Gastrocnemius medialis (tissue), 4 donors: Measurements from ENCODE around the gene PRMT7. TPM values are rescaled to one million over a fixed set of nuclear protein-coding genes. Genes with fewer than 3 reads are reported as not detected.

Experiments used
- ATAC-seq, 2 donors: fragments of 150-250 bp; one replicate each; pipeline ENCODE4 v1.9.1; 2016
- DNase-seq, 2 donors: peaks; one replicate each; pipeline ENCODE4 v3.0.0-alpha.2; 2019
- H3K27ac ChIP-seq, 4 donors: fragments of 200-600 bp; sonication (generic); 1 replicate in 1 of 4; 2 replicates in 3 of 4; pipeline ENCODE4 v1.5.1; 2016 to 2018; ENCODE audit warnings: mild to moderate bottlenecking in 2 of 4, moderate library complexity in 1 of 4
- H3K27me3 ChIP-seq, 3 donors: fragments of 200-600 bp; sonication (generic) in 2 of 3; 1 replicate in 1 of 3; 2 replicates in 2 of 3; pipeline versions ENCODE4 v1.5.1 to v1.6.0; 2016 to 2019; ENCODE audit warnings: mild to moderate bottlenecking in 1 of 3, moderate library complexity in 1 of 3
- H3K36me3 ChIP-seq, 2 donors: fragments of 200-600 bp; sonication (generic) in 1 of 2; one replicate each; pipeline ENCODE4 v1.5.1; 2017 to 2018
- H3K4me1 ChIP-seq, 2 donors: fragments of 200-600 bp; sonication (generic) in 1 of 2; one replicate each; pipeline ENCODE4 v1.5.1; 2016 to 2017; ENCODE audit warnings: mild to moderate bottlenecking in 2 of 2
- H3K4me3 ChIP-seq, 4 donors: fragments of 200-600 bp; sonication (generic) in 3 of 4; 1 replicate in 1 of 4; 2 replicates in 3 of 4; pipeline ENCODE4 v1.5.1; 2016 to 2019; ENCODE audit warnings: mild to moderate bottlenecking in 2 of 4
- H3K9me3 ChIP-seq, 3 donors: fragments of 200-600 bp; sonication (generic) in 2 of 3; 1 replicate in 1 of 3; 2 replicates in 2 of 3; pipeline ENCODE4 v1.5.1; 2016 to 2019
- POLR2A ChIP-seq, 2 donors: fragments of 450-650 bp; IDR thresholded peaks; one replicate each; pipeline ENCODE4 v1.6.1; 2017; ENCODE audit warnings: antibody characterized with exemption in 2 of 2, mild to moderate bottlenecking in 2 of 2, moderate library complexity in 2 of 2
- in situ Hi-C, 4 donors: fragments of 200-750 bp; cut with MboI; loops; one replicate each; pipeline versions ENCODE4 v1.15.0 to v1.8.0; 2017; ENCODE audit warnings: low sequenced_read_pairs in 4 of 4
- intact Hi-C: fragments of 100-400 bp; cut with DNase I; formaldehyde crosslinking; loops from one replicate; pipeline ENCODE4 v1.15.1; 2023; ENCODE audit warnings: low total_unique reads
- total RNA-seq, 4 donors: library from RNA; depleted of rRNA; stranded (reverse); fragments of >200 nt; gene quantifications; one replicate each; pipeline versions ENCODE4 v1.1.0 to v1.2.3, GENCODE V29; 2016
- TF ChIP-seq, protein P1 (sequence below), 5 experiments: fragments of 450-650 bp in 3 of 5; fragments of 200-600 bp in 2 of 5; sonication (generic) in 2 of 5; IDR thresholded peaks in 4 of 5; conservative IDR thresholded peaks in 1 of 5; 1 replicate in 4 of 5; 2 replicates in 1 of 5; pipeline ENCODE4 v1.5.1; 2016 to 2019; ENCODE audit warnings: antibody characterized with exemption in 5 of 5, mild to moderate bottlenecking in 3 of 5, moderate library complexity in 3 of 5

PRMT7 gene
- total RNA-seq, 4 donors from 2014 or later, result 22.2 to 41.0 (median 32.8) TPM

DNA sequence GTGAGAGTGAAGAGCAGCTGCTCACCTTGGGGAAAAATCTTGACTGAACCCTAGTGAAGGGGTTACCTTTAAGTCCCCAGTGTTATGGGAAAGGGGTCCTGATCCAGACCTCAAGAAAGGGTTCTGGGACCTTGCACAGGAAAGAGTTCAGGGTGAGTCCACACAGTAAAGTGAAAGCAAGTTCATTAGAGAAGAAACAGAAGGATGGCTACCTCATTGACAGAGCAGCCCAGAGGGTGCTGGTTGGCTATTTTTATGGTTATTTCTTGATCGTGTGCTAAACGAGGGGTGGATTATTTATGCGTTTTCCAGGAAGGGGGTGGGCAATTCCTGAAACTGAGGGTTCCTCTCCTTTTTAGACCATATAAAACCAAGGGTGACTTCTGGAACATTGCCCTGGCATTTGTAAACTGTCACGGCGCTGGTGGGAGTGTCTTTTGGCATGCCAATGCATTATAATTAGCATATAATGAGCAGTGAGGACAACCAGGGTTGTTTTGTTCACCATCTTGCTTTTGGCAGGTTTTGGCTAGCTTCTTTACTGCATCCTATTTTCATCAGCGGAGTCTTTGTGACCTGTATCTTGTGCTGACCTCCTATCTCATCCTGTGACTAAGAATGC lies 79.0 kb downstream of the PRMT7 start:
- H3K9me3 ChIP-seq, result no peaks in the 10 kb centered on the region
- ATAC-seq (no peak), DNase-seq (no peak)
- no peak overlapping the region for H3K4me3 ChIP-seq
- intact Hi-C loops, result no loop called here
- in situ Hi-C loops, result loop anchor here in 1 of 4 donors (25.0 kb wide), 1 partner anchor 122 kb away; no protein-coding TSS in a partner anchor
- peaks cover under 1 to 3% of the 10 kb centered on the region in 2 donors for H3K4me1 ChIP-seq
- H3K36me3 ChIP-seq, result no peaks in the 10 kb centered on the region
- H3K27me3 ChIP-seq, result no peaks in the 10 kb centered on the region
- TF ChIP-seq POLR2A (IDR thresholded peaks at IDR 0.05), result no peak
- TF ChIP-seq, protein P1, sequence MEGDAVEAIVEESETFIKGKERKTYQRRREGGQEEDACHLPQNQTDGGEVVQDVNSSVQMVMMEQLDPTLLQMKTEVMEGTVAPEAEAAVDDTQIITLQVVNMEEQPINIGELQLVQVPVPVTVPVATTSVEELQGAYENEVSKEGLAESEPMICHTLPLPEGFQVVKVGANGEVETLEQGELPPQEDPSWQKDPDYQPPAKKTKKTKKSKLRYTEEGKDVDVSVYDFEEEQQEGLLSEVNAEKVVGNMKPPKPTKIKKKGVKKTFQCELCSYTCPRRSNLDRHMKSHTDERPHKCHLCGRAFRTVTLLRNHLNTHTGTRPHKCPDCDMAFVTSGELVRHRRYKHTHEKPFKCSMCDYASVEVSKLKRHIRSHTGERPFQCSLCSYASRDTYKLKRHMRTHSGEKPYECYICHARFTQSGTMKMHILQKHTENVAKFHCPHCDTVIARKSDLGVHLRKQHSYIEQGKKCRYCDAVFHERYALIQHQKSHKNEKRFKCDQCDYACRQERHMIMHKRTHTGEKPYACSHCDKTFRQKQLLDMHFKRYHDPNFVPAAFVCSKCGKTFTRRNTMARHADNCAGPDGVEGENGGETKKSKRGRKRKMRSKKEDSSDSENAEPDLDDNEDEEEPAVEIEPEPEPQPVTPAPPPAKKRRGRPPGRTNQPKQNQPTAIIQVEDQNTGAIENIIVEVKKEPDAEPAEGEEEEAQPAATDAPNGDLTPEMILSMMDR (IDR thresholded peaks at IDR 0.05 in 4 of 5, conservative IDR thresholded peaks at IDR 0.05 in 1 of 5), result no peak
- H3K27ac ChIP-seq, result no peak overlapping the region

DNA sequence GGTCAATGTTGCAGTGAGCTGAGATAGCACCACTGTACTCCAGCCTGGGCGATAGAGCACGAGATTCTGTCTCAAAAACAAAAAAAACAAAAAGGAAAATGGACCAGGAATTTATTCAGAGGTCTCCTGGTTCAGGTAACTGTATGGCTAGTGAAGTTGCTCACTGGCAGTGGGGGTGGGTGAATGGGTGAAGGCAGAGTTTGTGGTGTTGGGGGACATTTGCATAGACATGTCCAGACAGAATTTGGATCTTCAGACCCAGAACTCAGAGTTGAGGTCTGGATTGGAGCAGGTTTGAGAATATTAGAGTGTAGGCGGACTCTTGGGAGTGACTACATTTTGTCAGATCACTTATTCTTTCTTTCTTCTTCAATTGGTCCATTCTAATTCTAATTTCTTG lies 82.5 kb downstream of the PRMT7 start:
- DNase-seq, result no peak
- no peak overlapping the region for H3K4me3 ChIP-seq
- no peaks in the 10 kb centered on the region for H3K9me3 ChIP-seq
- in situ Hi-C loops (loop anchor here in 1 of 4 donors (25.0 kb wide), 1 partner anchor 119 kb away; no protein-coding TSS in a partner anchor), intact Hi-C loops (no loop called here)
- H3K27ac ChIP-seq, result no peak overlapping the region
- H3K4me1 ChIP-seq, result no peaks in the 10 kb centered on the region
- ATAC-seq, result no peak
- TF ChIP-seq, protein P1 (IDR thresholded peaks at IDR 0.05 in 4 of 5, conservative IDR thresholded peaks at IDR 0.05 in 1 of 5), result no peak
- no peaks in the 10 kb centered on the region for H3K27me3 ChIP-seq
- H3K36me3 ChIP-seq, result no peaks in the 10 kb centered on the region

DNA sequence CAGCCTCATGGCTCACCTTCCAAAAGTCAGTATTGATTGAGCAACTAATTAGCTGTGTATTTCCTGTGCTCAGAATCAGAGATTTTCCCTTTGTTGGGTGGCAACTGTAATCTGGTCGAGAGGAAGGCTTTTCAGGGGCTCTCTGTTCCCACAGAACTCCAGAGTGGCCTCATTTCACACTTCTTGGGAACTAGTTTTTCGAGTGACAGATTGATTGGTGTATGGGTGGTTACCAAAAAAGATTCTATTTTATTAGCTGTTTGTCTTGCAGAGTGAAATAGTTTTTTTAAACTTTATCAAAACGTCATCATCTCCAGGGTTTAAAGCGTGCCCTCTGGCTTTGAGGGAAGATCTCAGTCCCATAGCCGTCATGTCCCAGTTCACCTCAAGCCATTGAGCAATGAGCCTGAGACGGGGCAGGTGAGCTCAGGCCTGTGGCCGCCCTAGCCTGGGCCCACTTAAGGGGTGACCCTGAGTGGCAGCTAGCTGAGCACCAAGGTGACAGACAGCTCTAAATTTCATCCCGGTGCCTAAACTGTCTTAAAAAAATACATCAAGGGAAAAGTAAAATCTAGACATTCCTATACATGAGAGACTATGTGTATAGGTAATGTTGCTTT lies 84.5 kb downstream of the PRMT7 start:
- Histone ChIP-seq H3K36me3 (no peaks in the 10 kb centered on the region), H3K4me3 (no peak overlapping the region), H3K9me3 (no peaks in the 10 kb centered on the region), H3K4me1 (no peaks in the 10 kb centered on the region), H3K27me3 (no peaks in the 10 kb centered on the region), H3K27ac (no peak overlapping the region)
- intact Hi-C loops, result no loop called here
- no peak for ATAC-seq
- DNase-seq, result no peak
- in situ Hi-C loops, result loop anchor here in 1 of 4 donors (25.0 kb wide), 1 partner anchor 117 kb away; no protein-coding TSS in a partner anchor
- TF ChIP-seq POLR2A (IDR thresholded peaks at IDR 0.05), result no peak
- TF ChIP-seq, protein P1 (IDR thresholded peaks at IDR 0.05 in 4 of 5, conservative IDR thresholded peaks at IDR 0.05 in 1 of 5), result no peak

DNA sequence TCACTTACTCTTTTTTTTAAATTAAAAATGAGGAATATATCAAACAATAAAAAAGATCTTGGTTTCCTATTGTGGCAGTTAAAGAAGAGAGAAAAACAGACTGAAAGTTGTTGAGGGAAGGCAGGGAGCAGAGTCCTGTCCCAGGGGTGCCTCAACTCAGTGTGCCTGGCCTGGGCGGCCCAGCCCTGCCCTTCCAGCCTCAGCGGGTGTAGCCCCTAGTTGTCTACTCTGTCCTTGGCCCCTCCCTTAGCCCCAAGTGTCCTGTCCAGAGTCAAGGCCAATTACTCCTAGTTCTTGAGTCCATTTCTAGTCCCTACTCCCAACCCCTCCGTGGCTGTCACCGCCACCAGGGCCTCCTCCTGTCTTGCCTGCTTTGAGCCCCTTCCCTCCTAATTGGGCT lies 85.0 kb downstream of the PRMT7 start:
- TF ChIP-seq POLR2A (IDR thresholded peaks at IDR 0.05), result no peak
- H3K27me3 ChIP-seq, result no peaks in the 10 kb centered on the region
- no peaks in the 10 kb centered on the region for H3K4me1 ChIP-seq
- H3K9me3 ChIP-seq, result no peaks in the 10 kb centered on the region
- ATAC-seq (no peak), DNase-seq (no peak)
- in situ Hi-C loops (loop anchor here in 1 of 4 donors (25.0 kb wide), 1 partner anchor 116 kb away; no protein-coding TSS in a partner anchor), intact Hi-C loops (no loop called here)
- no peak overlapping the region for H3K27ac ChIP-seq
- H3K36me3 ChIP-seq, result no peaks in the 10 kb centered on the region
- no peak overlapping the region for H3K4me3 ChIP-seq

DNA sequence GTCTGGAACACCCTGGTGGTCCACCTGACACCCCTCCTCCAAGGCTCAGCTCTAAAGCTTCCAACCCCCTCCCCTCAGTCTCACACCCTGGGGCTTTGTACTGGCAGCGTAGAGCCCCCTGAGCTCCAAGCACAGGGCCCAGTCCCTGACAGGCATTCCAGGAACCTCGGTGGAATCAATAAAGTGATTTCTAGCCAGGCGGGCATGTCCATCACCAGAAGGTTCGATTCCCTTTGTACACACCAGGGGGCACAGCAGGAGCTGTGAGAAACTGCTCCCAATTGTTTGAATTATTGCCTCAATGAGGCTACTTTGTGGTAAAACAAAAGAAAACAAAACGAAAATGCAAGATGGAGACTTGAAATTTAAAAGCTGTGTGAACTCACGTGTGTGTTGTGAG lies 85.7 kb downstream of the PRMT7 start:
- intact Hi-C loops, result no loop called here
- TF ChIP-seq, protein P1 (IDR thresholded peaks at IDR 0.05 in 4 of 5, conservative IDR thresholded peaks at IDR 0.05 in 1 of 5), result peak in 4 of 5 experiments; percentile 3 to 41 (median 24)
- no peak for TF ChIP-seq POLR2A (IDR thresholded peaks at IDR 0.05)
- DNase-seq (no peak), ATAC-seq (no peak)
- H3K4me3 ChIP-seq, result no peak overlapping the region
- no peak overlapping the region for H3K27ac ChIP-seq
- no peaks in the 10 kb centered on the region for H3K9me3 ChIP-seq
- H3K36me3 ChIP-seq, result no peaks in the 10 kb centered on the region
- in situ Hi-C loops, result loop anchor here in 1 of 4 donors (25.0 kb wide), 1 partner anchor 116 kb away; no protein-coding TSS in a partner anchor
- H3K4me1 ChIP-seq, result no peaks in the 10 kb centered on the region
- no peaks in the 10 kb centered on the region for H3K27me3 ChIP-seq
